Neutrophil (primary cell): ENCODE data around the gene ANGPT4.

Source experiments
- H3K27ac ChIP-seq: fragments of 200-600 bp; sonication (generic); 2 replicates; pipeline ENCODE4 v1.5.1; 2016; ENCODE audit warnings: mild to moderate bottlenecking, moderate library complexity
- H3K27me3 ChIP-seq: fragments of 200-600 bp; sonication (generic); 2 replicates; pipeline ENCODE4 v1.6.0; 2016; ENCODE audit warnings: mild to moderate bottlenecking
- H3K36me3 ChIP-seq: fragments of 200-600 bp; sonication (generic); 2 replicates; pipeline ENCODE4 v1.5.1; 2017
- H3K4me1 ChIP-seq, 2 experiments: fragments of 200-600 bp in 1 of 2; sonication (generic) in 1 of 2; 1 replicate in 1 of 2; 2 replicates in 1 of 2; pipeline versions ENCODE4 v1.5.1 to v1.6.1; 2013 to 2016; ENCODE audit warnings: low read depth in 1 of 2, low read length in 1 of 2, mild to moderate bottlenecking in 1 of 2, moderate library complexity in 1 of 2; ENCODE audit not compliant: control insufficient read depth in 1 of 2, insufficient read depth in 1 of 2
- H3K4me3 ChIP-seq, 2 experiments: fragments of 200-600 bp in 1 of 2; sonication (generic) in 1 of 2; 1 replicate in 1 of 2; 2 replicates in 1 of 2; pipeline ENCODE4 v1.5.1; 2013 to 2016; ENCODE audit warnings: low read depth in 1 of 2, low read length in 1 of 2, mild to moderate bottlenecking in 1 of 2, moderate library complexity in 1 of 2
- H3K9me3 ChIP-seq: fragments of 200-600 bp; sonication (generic); 2 replicates; pipeline ENCODE4 v1.5.1; 2016
- TF ChIP-seq, protein P1 (sequence below): fragments of 200-600 bp; sonication (generic); IDR thresholded peaks from 2 replicates; pipeline ENCODE4 v1.5.1; 2016; ENCODE audit warnings: antibody characterized with exemption

The ANGPT4 gene

GRCh38 chr20:865440-865839 is 50.7 kb downstream of the ANGPT4 start:
- H3K4me3 ChIP-seq: no peak overlapping the region
- H3K27ac ChIP-seq: no peak overlapping the region
- TF ChIP-seq, protein P1, sequence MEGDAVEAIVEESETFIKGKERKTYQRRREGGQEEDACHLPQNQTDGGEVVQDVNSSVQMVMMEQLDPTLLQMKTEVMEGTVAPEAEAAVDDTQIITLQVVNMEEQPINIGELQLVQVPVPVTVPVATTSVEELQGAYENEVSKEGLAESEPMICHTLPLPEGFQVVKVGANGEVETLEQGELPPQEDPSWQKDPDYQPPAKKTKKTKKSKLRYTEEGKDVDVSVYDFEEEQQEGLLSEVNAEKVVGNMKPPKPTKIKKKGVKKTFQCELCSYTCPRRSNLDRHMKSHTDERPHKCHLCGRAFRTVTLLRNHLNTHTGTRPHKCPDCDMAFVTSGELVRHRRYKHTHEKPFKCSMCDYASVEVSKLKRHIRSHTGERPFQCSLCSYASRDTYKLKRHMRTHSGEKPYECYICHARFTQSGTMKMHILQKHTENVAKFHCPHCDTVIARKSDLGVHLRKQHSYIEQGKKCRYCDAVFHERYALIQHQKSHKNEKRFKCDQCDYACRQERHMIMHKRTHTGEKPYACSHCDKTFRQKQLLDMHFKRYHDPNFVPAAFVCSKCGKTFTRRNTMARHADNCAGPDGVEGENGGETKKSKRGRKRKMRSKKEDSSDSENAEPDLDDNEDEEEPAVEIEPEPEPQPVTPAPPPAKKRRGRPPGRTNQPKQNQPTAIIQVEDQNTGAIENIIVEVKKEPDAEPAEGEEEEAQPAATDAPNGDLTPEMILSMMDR: no peak
- H3K27me3 ChIP-seq: no peaks in the 10 kb centered on the region
- H3K36me3 ChIP-seq: no peaks in the 10 kb centered on the region
- no peaks in the 10 kb centered on the region for H3K9me3 ChIP-seq
- H3K4me1 ChIP-seq: no peaks in the 10 kb centered on the region

- Histone ChIP-seq H3K4me1 (no peaks in the 10 kb centered on the region), H3K4me3 (no peak overlapping the region), H3K36me3 (no peaks in the 10 kb centered on the region), H3K27me3 (no peaks in the 10 kb centered on the region), H3K9me3 (no peaks in the 10 kb centered on the region), H3K27ac (no peak overlapping the region)
- TF ChIP-seq, protein P1: no peak
Observed at GRCh38 chr20:860891-861290, 55.2 kb downstream of the ANGPT4 start.

DNA sequence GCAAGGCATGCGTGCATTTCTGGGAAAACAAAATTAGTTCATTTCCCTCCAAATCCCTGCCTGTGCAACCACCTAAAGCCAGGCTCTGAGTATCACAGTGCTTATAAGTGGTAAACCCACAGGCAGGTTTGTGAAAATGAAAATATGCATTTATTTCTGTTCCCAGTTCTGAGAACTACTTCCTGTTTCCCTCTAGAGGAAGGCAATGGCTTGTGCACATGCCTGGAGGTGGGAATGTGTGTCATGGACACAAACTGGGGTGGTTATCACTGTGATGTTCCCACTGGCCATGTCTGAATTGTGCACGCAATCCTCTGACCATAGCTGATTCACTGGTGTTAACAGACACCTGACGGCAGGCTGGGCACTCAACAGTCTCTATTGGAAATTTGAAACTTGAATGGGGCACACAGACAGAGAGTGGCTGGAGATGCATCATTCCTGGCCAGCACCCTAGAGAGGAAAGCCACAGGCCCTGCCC is 56.3 kb downstream of the ANGPT4 start:
- H3K36me3 ChIP-seq: no peaks in the 10 kb centered on the region
- no peaks in the 10 kb centered on the region for H3K9me3 ChIP-seq
- H3K27ac ChIP-seq: no peak overlapping the region
- H3K27me3 ChIP-seq: no peaks in the 10 kb centered on the region
- no peaks in the 10 kb centered on the region for H3K4me1 ChIP-seq
- TF ChIP-seq, protein P1: no peak
- no peak overlapping the region for H3K4me3 ChIP-seq

DNA sequence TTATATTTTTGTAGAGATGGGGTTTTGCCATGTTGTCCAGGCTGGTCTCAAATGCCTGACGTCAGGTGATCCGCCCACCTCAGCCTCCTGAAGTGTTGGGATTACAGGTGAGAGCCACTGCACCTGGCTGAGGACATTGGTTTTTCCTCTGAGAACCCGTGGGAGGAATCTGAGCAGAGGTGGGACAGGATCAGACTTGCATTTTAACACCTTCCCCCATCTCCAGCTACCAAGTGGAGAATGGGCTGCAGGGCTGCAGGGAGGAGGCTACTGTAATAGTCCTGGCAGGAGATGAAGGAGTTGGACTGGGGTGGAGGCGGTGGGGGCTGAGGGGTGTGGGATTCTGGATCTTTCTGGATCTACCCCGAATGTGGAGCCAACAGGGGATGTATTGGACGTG is 58.1 kb downstream of the ANGPT4 start:
- H3K4me1 ChIP-seq: no peaks in the 10 kb centered on the region
- H3K9me3 ChIP-seq: no peaks in the 10 kb centered on the region
- H3K27me3 ChIP-seq: no peaks in the 10 kb centered on the region
- no peak overlapping the region for H3K4me3 ChIP-seq
- no peaks in the 10 kb centered on the region for H3K36me3 ChIP-seq
- TF ChIP-seq, protein P1: no peak
- H3K27ac ChIP-seq: no peak overlapping the region

DNA sequence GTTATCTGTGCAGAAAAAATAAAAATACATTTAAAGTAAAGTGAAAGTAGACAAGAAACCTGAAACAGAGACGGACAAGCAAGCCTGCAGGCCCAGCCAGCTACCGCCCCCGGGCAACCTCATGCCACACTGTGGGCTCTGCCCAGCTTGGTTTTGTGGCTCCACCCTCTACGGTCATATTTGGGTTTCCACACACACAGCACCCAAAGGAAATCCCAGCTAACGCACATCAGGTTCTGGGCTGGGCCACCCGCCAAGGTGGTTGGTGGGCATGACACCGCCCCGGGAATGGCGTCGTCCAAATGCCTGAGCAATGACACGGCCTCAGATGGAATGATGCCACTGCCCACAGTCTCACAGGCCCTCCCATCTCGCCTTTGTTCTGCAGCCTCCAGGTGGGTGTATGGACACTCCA is 59.8 kb downstream of the ANGPT4 start:
- Histone ChIP-seq H3K36me3 (no peaks in the 10 kb centered on the region), H3K27ac (no peak overlapping the region), H3K9me3 (no peaks in the 10 kb centered on the region), H3K4me3 (no peak overlapping the region), H3K4me1 (no peaks in the 10 kb centered on the region), H3K27me3 (no peaks in the 10 kb centered on the region)
- TF ChIP-seq, protein P1: no peak
